ENCODE data around the gene DCUN1D4.

The DCUN1D4 gene

GRCh38 chr4:51862199-51862598 lies 19.2 kb downstream of the DCUN1D4 start:
- no peak overlapping the region for H3K4me3 ChIP-seq (ENCODE audit: control insufficient read depth, low read depth, low read length)
- no peak for TF ChIP-seq CTCF (conservative IDR thresholded peaks at IDR 0.05; ENCODE audit: control insufficient read depth, insufficient read depth, low read depth, low read length)
- DNase-seq (ENCODE audit: low read depth), result no peak

GRCh38 chr4:51862781-51863180 lies 19.8 kb downstream of the DCUN1D4 start:
- TF ChIP-seq CTCF (conservative IDR thresholded peaks at IDR 0.05; ENCODE audit: control insufficient read depth, insufficient read depth, low read depth, low read length), result no peak
- DNase-seq (ENCODE audit: low read depth), result no peak
- no peak overlapping the region for H3K4me3 ChIP-seq (ENCODE audit: control insufficient read depth, low read depth, low read length)

GRCh38 chr4:51865717-51866116 lies 22.8 kb downstream of the DCUN1D4 start:
- DNase-seq (ENCODE audit: low read depth), result no peak
- TF ChIP-seq CTCF (conservative IDR thresholded peaks at IDR 0.05; ENCODE audit: control insufficient read depth, insufficient read depth, low read depth, low read length), result no peak
- H3K4me3 ChIP-seq (ENCODE audit: control insufficient read depth, low read depth, low read length), result no peak overlapping the region

- DNase-seq (ENCODE audit: low read depth), result no peak
- TF ChIP-seq CTCF (conservative IDR thresholded peaks at IDR 0.05; ENCODE audit: control insufficient read depth, insufficient read depth, low read depth, low read length), result no peak
- H3K4me3 ChIP-seq (ENCODE audit: control insufficient read depth, low read depth, low read length), result no peak overlapping the region
Measured at GRCh38 chr4:51866835-51867234, 23.9 kb downstream of the DCUN1D4 start.

GRCh38 chr4:51867689-51868448 lies 24.9 kb downstream of the DCUN1D4 start:
- no peak for TF ChIP-seq CTCF (conservative IDR thresholded peaks at IDR 0.05; ENCODE audit: control insufficient read depth, insufficient read depth, low read depth, low read length)
- DNase-seq (ENCODE audit: low read depth), result no peak

GRCh38 chr4:51868449-51868847 lies 25.5 kb downstream of the DCUN1D4 start:
- no peak for TF ChIP-seq CTCF (conservative IDR thresholded peaks at IDR 0.05; ENCODE audit: control insufficient read depth, insufficient read depth, low read depth, low read length)
- H3K4me3 ChIP-seq (ENCODE audit: control insufficient read depth, low read depth, low read length), result no peak overlapping the region
- no peak for DNase-seq (ENCODE audit: low read depth)

More at GRCh38 chr4:51867689-51868448, 24.9 kb downstream of the DCUN1D4 start:
- H3K4me3 ChIP-seq (ENCODE audit: control insufficient read depth, low read depth, low read length), result no peak overlapping the region

Data from fibroblast of mammary gland (primary cell).